SK-N-MC (cell line): ENCODE measurements around the gene SLC35B1.

ENCODE experiments used
- DNase-seq: peaks from one replicate; pipeline ENCODE4 v3.0.0-alpha.2; 2011; ENCODE audit warnings: low read depth, low spot score
- H3K27ac ChIP-seq: fragments of 200-600 bp; sonication (generic); 2 replicates; pipeline ENCODE4 v1.5.1; 2016; ENCODE audit warnings: mixed run types
- H3K36me3 ChIP-seq: fragments of 200-600 bp; sonication (generic); 2 replicates; pipeline ENCODE4 v1.6.1; 2017; ENCODE audit warnings: antibody characterized with exemption, low read length, mixed read lengths; ENCODE audit not compliant: insufficient read depth
- H3K4me3 ChIP-seq: fragments of 200-600 bp; sonication (generic); 2 replicates; pipeline ENCODE4 v1.5.1; 2016
- H3K9ac ChIP-seq: fragments of 200-600 bp; sonication (generic); 2 replicates; pipeline ENCODE4 v1.8.0; 2017; ENCODE audit warnings: mixed run types, mixed read lengths; ENCODE audit not compliant: insufficient read length
- H3K9me3 ChIP-seq: fragments of 200-600 bp; sonication (generic); 2 replicates; pipeline ENCODE4 v1.6.1; 2017; ENCODE audit warnings: low read depth, mild to moderate bottlenecking, antibody characterized with exemption, low read length, moderate library complexity, mixed read lengths
- EZH2 ChIP-seq: fragments of 200-600 bp; sonication (generic); IDR thresholded peaks from one replicate; pipeline ENCODE4 v1.6.1; 2017; ENCODE audit warnings: antibody characterized with exemption
- FOXP2 ChIP-seq: optimal IDR thresholded peaks from 2 replicates; pipeline ENCODE3; 2011; ENCODE audit warnings: mild to moderate bottlenecking, moderate library complexity; ENCODE audit not compliant: insufficient read depth; ENCODE audit errors: extremely low read length, control extremely low read depth
- POLR2AphosphoS5 ChIP-seq: IDR thresholded peaks from 2 replicates; pipeline ENCODE4 v1.6.1; 2012; ENCODE audit warnings: mild to moderate bottlenecking, low read depth, low read length, borderline replicate concordance

Gene SLC35B1

DNA sequence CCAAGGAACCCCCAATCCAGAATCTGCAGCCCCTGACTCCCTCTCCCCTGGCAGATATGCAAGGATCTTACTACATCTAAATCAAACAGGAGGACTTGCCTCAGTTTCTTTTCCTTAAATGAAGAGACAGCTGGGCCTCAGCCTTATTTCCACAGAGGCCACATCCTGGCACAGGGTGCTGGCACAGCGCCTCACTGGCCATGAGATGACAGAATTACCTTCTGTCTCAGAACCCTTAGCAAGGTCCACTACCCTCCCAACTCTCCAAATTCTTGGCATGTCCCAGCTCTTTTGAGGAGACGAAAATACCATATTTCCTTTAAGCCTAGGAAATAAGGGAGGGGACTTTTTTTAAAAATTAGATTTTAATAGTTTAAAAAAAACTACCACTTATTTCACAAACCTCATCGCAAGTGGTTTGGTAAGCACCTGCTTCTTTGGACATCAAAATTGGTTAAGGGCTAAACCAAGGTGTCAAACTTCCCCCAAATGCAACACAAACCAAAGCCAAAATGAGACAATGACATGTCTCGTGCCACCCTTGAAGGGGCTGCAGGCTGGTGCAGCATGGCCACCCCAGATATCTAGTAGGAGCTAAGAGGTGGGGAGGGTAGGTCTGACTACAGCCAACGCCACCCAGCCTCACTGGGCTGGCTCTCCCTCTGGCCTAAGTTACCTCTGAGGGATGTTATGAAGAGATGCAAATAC lies 30.8 kb upstream of the SLC35B1 start:
- TF ChIP-seq FOXP2: no peak
- TF ChIP-seq POLR2AphosphoS5: no peak
- TF ChIP-seq EZH2: no peak
- Histone ChIP-seq H3K9ac (no peak overlapping the region), H3K27ac (no peak overlapping the region)

DNA sequence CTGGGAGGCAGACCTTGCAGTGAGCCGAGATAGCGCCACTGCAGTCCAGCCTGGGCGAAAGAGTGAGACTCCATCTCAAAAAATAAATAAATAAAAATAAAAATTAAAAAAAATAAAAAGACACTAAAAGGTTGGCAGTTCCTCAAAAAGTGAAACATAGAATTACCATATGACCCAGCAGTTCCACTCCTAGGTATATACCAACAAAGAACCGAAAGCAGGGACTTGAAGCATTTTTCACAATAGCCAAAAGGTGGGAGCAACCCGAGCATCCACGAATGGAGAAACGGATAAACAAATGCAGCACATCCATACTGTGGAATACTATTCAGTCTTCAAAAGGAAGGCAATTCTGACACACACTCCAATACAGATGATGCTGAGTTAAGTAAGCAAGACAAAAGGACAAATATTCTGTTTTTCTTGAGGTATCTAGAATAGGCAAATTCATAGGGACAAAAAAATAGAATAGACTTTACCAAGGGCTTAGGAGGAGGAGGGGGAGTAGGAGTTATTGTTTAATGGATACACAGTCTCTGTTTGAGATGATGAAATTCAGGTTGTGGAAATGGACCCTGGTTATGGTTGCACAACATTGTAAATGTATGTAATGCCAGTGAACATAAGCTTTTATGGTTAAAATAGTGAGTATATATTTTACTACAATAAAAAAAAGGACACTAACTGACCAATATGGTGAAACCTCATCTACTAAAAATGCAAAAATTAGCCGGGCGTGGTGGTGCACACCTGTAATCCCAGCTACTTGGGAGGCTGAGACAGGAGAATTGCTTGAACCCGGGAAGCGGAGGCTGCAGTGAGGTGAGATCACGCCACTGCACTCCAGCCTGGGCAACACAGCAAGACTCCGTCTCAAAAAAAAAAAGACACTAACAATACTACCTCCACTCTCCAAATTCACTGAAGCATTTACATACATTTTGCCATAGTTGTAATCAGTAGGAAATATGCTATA lies 27.0 kb upstream of the SLC35B1 start:
- TF ChIP-seq POLR2AphosphoS5: no peak
- TF ChIP-seq FOXP2: no peak
- TF ChIP-seq EZH2: no peak
- H3K36me3 ChIP-seq: no peaks in the 10 kb centered on the region
- H3K4me3 ChIP-seq: no peak overlapping the region
- DNase-seq: no peak
- H3K27ac ChIP-seq: no peak overlapping the region
- H3K9ac ChIP-seq: no peak overlapping the region
- H3K9me3 ChIP-seq: no peaks in the 10 kb centered on the region

More for the DNA sequence above, 30.8 kb upstream of the SLC35B1 start:
- Histone ChIP-seq H3K36me3 (no peaks in the 10 kb centered on the region), H3K4me3 (no peak overlapping the region), H3K9me3 (no peaks in the 10 kb centered on the region)
- DNase-seq: no peak

GRCh38 chr17:49731435-49731831 lies 23.7 kb upstream of the SLC35B1 start:
- no peak overlapping the region for H3K9ac ChIP-seq
- no peaks in the 10 kb centered on the region for H3K36me3 ChIP-seq
- H3K4me3 ChIP-seq: no peak overlapping the region
- H3K27ac ChIP-seq: no peak overlapping the region
- no peaks in the 10 kb centered on the region for H3K9me3 ChIP-seq
- TF ChIP-seq POLR2AphosphoS5 (no peak), FOXP2 (no peak), EZH2 (no peak)
- no peak for DNase-seq

GRCh38 chr17:49730785-49731434 lies 23.1 kb upstream of the SLC35B1 start:
- Histone ChIP-seq H3K4me3 (no peak overlapping the region), H3K36me3 (peaks cover under 1% of the 10 kb centered on the region; the same call in 1 of the 2 replicates), H3K9ac (no peak overlapping the region), H3K9me3 (no peaks in the 10 kb centered on the region), H3K27ac (no peak overlapping the region)
- DNase-seq: no peak
- TF ChIP-seq POLR2AphosphoS5: no peak
- no peak for TF ChIP-seq EZH2
- TF ChIP-seq FOXP2: no peak

- no peak for DNase-seq
- Histone ChIP-seq H3K27ac (no peak overlapping the region), H3K9ac (no peak overlapping the region), H3K36me3 (peaks cover 4% of the 10 kb centered on the region; the same call in 1 of the 2 replicates), H3K4me3 (no peak overlapping the region), H3K9me3 (no peaks in the 10 kb centered on the region)
- no peak for TF ChIP-seq EZH2
- no peak for TF ChIP-seq POLR2AphosphoS5
- TF ChIP-seq FOXP2: no peak
Observed at GRCh38 chr17:49730078-49730784, 22.5 kb upstream of the SLC35B1 start.

DNA sequence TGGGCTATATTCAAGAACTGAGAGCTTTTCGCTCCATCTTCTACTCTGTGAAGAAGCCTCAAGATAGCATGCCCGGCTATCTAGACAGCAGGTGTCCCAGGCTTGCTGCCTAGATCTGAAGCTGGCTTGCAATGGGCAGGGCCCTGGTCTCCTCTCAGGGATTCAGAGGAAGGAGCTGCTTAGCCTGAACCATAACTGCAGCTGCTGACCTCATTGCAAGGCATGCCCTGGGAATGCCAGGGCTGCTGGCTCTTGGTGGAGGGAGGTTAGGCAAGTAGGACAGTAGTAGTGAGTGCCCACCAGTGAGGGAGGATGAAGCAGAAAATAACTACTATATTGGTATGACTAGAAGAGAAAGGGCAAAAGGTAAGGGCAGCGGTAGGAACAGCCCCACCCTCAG lies 21.3 kb upstream of the SLC35B1 start:
- Histone ChIP-seq H3K27ac (no peak overlapping the region), H3K9me3 (no peaks in the 10 kb centered on the region), H3K36me3 (peaks cover 4% of the 10 kb centered on the region; the same call in 1 of the 2 replicates), H3K4me3 (no peak overlapping the region), H3K9ac (no peak overlapping the region)
- TF ChIP-seq EZH2 (no peak), FOXP2 (no peak), POLR2AphosphoS5 (no peak)
- DNase-seq: no peak

GRCh38 chr17:49728425-49728824 lies 20.7 kb upstream of the SLC35B1 start:
- no peak overlapping the region for H3K4me3 ChIP-seq
- H3K27ac ChIP-seq: no peak overlapping the region
- H3K9ac ChIP-seq: no peak overlapping the region
- no peaks in the 10 kb centered on the region for H3K9me3 ChIP-seq
- DNase-seq: no peak
- H3K36me3 ChIP-seq: peaks cover 4% of the 10 kb centered on the region; the same call in 1 of the 2 replicates
- no peak for TF ChIP-seq FOXP2
- no peak for TF ChIP-seq EZH2
- no peak for TF ChIP-seq POLR2AphosphoS5

- H3K4me3 ChIP-seq: no peak overlapping the region
- TF ChIP-seq EZH2: no peak
- no peak for TF ChIP-seq POLR2AphosphoS5
- no peak for TF ChIP-seq FOXP2
- no peak overlapping the region for H3K9ac ChIP-seq
- no peaks in the 10 kb centered on the region for H3K9me3 ChIP-seq
- H3K36me3 ChIP-seq: peaks cover 4% of the 10 kb centered on the region; the same call in 1 of the 2 replicates
- DNase-seq: no peak
- H3K27ac ChIP-seq: no peak overlapping the region
Observed at GRCh38 chr17:49727380-49727779, 19.6 kb upstream of the SLC35B1 start.
